Measurements from ENCODE around the gene INPP4A. TPM values are rescaled to one million over a fixed set of nuclear protein-coding genes. Genes with fewer than 3 reads are reported as not detected.
"Not testable (repeated sequence)": the region's sequence is repeated elsewhere in the genome, so short reads cannot be mapped to it uniquely, and the experiment has no call there.

Gene INPP4A
- total RNA-seq, 4 donors from 2014 or later, result 22.8 to 35.8 (median 25.4) TPM

- Histone ChIP-seq H3K27me3 (no peaks in the 10 kb centered on the region), H3K27ac (no peak overlapping the region), H3K4me3 (no peak overlapping the region), H3K9me3 (no peaks in the 10 kb centered on the region), H3K36me3 (no peaks in the 10 kb centered on the region), H3K4me1 (no peaks in the 10 kb centered on the region)
- TF ChIP-seq POLR2A (IDR thresholded peaks at IDR 0.05) (no peak), CTCF (IDR thresholded peaks at IDR 0.05) (peak; percentile 75 to 80 (median 76)), POLR2AphosphoS5 (IDR thresholded peaks at IDR 0.05) (peak in 1 of 3 donors; percentile 16), EP300 (IDR thresholded peaks at IDR 0.05; ENCODE audit: low read depth) (no peak)
- intact Hi-C loops (cut with DNase I; ENCODE audit: low total_unique reads) (no loop called here), in situ Hi-C loops (cut with MboI; ENCODE audit: low pct_ligation_motif_present in 1 of 4, low pct_unique_long_range_greater_than_20kb in 1 of 4, low sequenced_read_pairs in 3 of 4) (loop anchor here (10.0 to 25.0 kb wide), 8 partner anchors 99 to 649 kb away; partner anchors contain the start of genes COA5 (in 1 of the 4) and UNC50 (in 1 of the 4))
- peak; percentile 48 for DNase-seq
- WGBS, 2 donors (ENCODE audit: low coverage in 1 of 2), result 14 to 26% methylated on average over 3 to 5 of the region's 5 CpGs
Observed at GRCh38 chr2:98412751-98413458, 31.8 kb upstream of the INPP4A start.

- H3K27me3 ChIP-seq; intact Hi-C loops (cut with DNase I; ENCODE audit: low total_unique reads); H3K4me3 ChIP-seq; H3K27ac ChIP-seq; DNase-seq; H3K36me3 ChIP-seq; H3K4me1 ChIP-seq; H3K9me3 ChIP-seq: not testable (repeated sequence)
- WGBS, 2 donors (ENCODE audit: low coverage in 1 of 2), result 90 to 93% methylated on average over 2 to 7 of the region's 7 CpGs
- in situ Hi-C loops (cut with MboI; ENCODE audit: low pct_ligation_motif_present in 1 of 4, low pct_unique_long_range_greater_than_20kb in 1 of 4, low sequenced_read_pairs in 3 of 4), result loop anchor here (10.0 to 25.0 kb wide), 8 partner anchors 98 to 648 kb away; partner anchors contain the start of genes COA5 (in 1 of the 4) and UNC50 (in 1 of the 4)
Observed at GRCh38 chr2:98414246-98414645, 30.4 kb upstream of the INPP4A start.

GRCh38 chr2:98415719-98416248 is 28.9 kb upstream of the INPP4A start:
- H3K9me3 ChIP-seq; intact Hi-C loops (cut with DNase I; ENCODE audit: low total_unique reads): not testable (repeated sequence)
- in situ Hi-C loops (cut with MboI; ENCODE audit: low pct_ligation_motif_present in 1 of 4, low pct_unique_long_range_greater_than_20kb in 1 of 4, low sequenced_read_pairs in 3 of 4), result loop anchor here (10.0 to 25.0 kb wide), 8 partner anchors 97 to 647 kb away; partner anchors contain the start of genes COA5 (in 1 of the 4) and UNC50 (in 1 of the 4)

GRCh38 chr2:98416383-98417159 is 28.1 kb upstream of the INPP4A start:
- intact Hi-C loops (cut with DNase I; ENCODE audit: low total_unique reads), result no loop called here
- Histone ChIP-seq H3K27me3 (no peaks in the 10 kb centered on the region), H3K4me3 (no peak overlapping the region), H3K27ac (no peak overlapping the region), H3K36me3 (no peaks in the 10 kb centered on the region), H3K9me3 (no peaks in the 10 kb centered on the region), H3K4me1 (no peaks in the 10 kb centered on the region)
- in situ Hi-C loops (cut with MboI; ENCODE audit: low pct_ligation_motif_present in 1 of 4, low pct_unique_long_range_greater_than_20kb in 1 of 4, low sequenced_read_pairs in 3 of 4), result loop anchor here (10.0 to 25.0 kb wide), 8 partner anchors 96 to 646 kb away; partner anchors contain the start of genes COA5 (in 1 of the 4) and UNC50 (in 1 of the 4)
- no peak for DNase-seq
- TF ChIP-seq EP300 (IDR thresholded peaks at IDR 0.05; ENCODE audit: low read depth) (no peak), POLR2AphosphoS5 (IDR thresholded peaks at IDR 0.05) (no peak), CTCF (IDR thresholded peaks at IDR 0.05) (no peak), POLR2A (IDR thresholded peaks at IDR 0.05) (no peak)
- WGBS, 2 donors (ENCODE audit: low coverage in 1 of 2), result 75 to 85% methylated on average over 1 to 2 of the region's 2 CpGs

More at GRCh38 chr2:98415719-98416248, 28.9 kb upstream of the INPP4A start:
- not testable (repeated sequence) for DNase-seq, H3K4me3 ChIP-seq, H3K36me3 ChIP-seq, H3K27me3 ChIP-seq, H3K27ac ChIP-seq, H3K4me1 ChIP-seq
- WGBS, 2 donors (ENCODE audit: low coverage in 1 of 2), result 85 to 91% methylated on average over 5 to 9 of the region's 9 CpGs

- intact Hi-C loops (cut with DNase I; ENCODE audit: low total_unique reads) (no loop called here), in situ Hi-C loops (cut with MboI; ENCODE audit: low pct_ligation_motif_present in 1 of 4, low pct_unique_long_range_greater_than_20kb in 1 of 4, low sequenced_read_pairs in 3 of 4) (loop anchor here (10.0 to 25.0 kb wide), 8 partner anchors 93 to 643 kb away; partner anchors contain the start of genes COA5 (in 1 of the 4) and UNC50 (in 1 of the 4))
- H3K27me3 ChIP-seq, result no peaks in the 10 kb centered on the region
- H3K27ac ChIP-seq, result no peak overlapping the region
- TF ChIP-seq CTCF (IDR thresholded peaks at IDR 0.05) (no peak), EP300 (IDR thresholded peaks at IDR 0.05; ENCODE audit: low read depth) (no peak), POLR2A (IDR thresholded peaks at IDR 0.05) (no peak), POLR2AphosphoS5 (IDR thresholded peaks at IDR 0.05) (no peak)
- no peak overlapping the region for H3K4me3 ChIP-seq
- H3K36me3 ChIP-seq, result no peaks in the 10 kb centered on the region
- no peak for DNase-seq
- H3K9me3 ChIP-seq, result peaks cover 10% of the 10 kb centered on the region in 2 donors
- 72 to 94% methylated on average over 2 of the region's 2 CpGs for WGBS, 2 donors (ENCODE audit: low coverage in 1 of 2)
- H3K4me1 ChIP-seq, result no peaks in the 10 kb centered on the region
Observed at GRCh38 chr2:98419544-98419943, 25.1 kb upstream of the INPP4A start.
